ENCODE results near the gene NRL. TPM values are rescaled to one million over a fixed set of nuclear protein-coding genes. Genes with fewer than 3 reads are reported as not detected.

The NRL gene
- polyA plus RNA-seq, 5 donors = 1.0 to 2.3 (median 1.2) TPM

Other genes starting within 250 kb of the NRL start
- gene DHRS4, start 161.2 kb downstream of the NRL start, polyA plus RNA-seq (ENCODE audit: insufficient read depth in 1 of 5, insufficient read length in 5 of 5, low replicate concordance in 1 of 5) = 10 to 100 TPM; 34.0 to 45.4 (median 35.5) TPM
- 10 to 100 TPM; 27.3 to 32.3 (median 29.4) TPM for gene DHRS4L2, start 126.0 kb downstream of the NRL start, polyA plus RNA-seq (ENCODE audit: insufficient read depth in 1 of 5, insufficient read length in 5 of 5, low replicate concordance in 1 of 5)
- gene CARMIL3, start 62.9 kb downstream of the NRL start, polyA plus RNA-seq (ENCODE audit: insufficient read depth in 1 of 5, insufficient read length in 5 of 5, low replicate concordance in 1 of 5) = 1 to 10 TPM in 3 of 5 donors, under 1 TPM in 2; 0.72 to 1.7 (median 1.1) TPM
- not detected for gene CPNE6, start 43.4 kb downstream of the NRL start, polyA plus RNA-seq (ENCODE audit: insufficient read depth in 1 of 5, insufficient read length in 5 of 5, low replicate concordance in 1 of 5)
- gene PCK2, start 20.6 kb downstream of the NRL start, polyA plus RNA-seq (ENCODE audit: insufficient read depth in 1 of 5, insufficient read length in 5 of 5, low replicate concordance in 1 of 5) = 10 to 100 TPM; 13.3 to 17.8 (median 14.7) TPM
- gene DCAF11, start 172 bp downstream of the NRL start, polyA plus RNA-seq (ENCODE audit: insufficient read depth in 1 of 5, insufficient read length in 5 of 5, low replicate concordance in 1 of 5) = 10 to 100 TPM; 59.5 to 74.4 (median 65.9) TPM
- 1 to 10 TPM in 3 of 5 donors, under 1 TPM in 2; 0.60 to 9.4 (median 1.1) TPM for gene FITM1, start 15.7 kb upstream of the NRL start, polyA plus RNA-seq (ENCODE audit: insufficient read depth in 1 of 5, insufficient read length in 5 of 5, low replicate concordance in 1 of 5)
- gene PSME1, start 21.2 kb upstream of the NRL start, polyA plus RNA-seq (ENCODE audit: insufficient read depth in 1 of 5, insufficient read length in 5 of 5, low replicate concordance in 1 of 5) = 100 to 1,000 TPM; 190 to 234 (median 222) TPM
- 10 to 100 TPM; 12.6 to 25.8 (median 24.3) TPM for gene EMC9, start 26.6 kb upstream of the NRL start, polyA plus RNA-seq (ENCODE audit: insufficient read depth in 1 of 5, insufficient read length in 5 of 5, low replicate concordance in 1 of 5)
- 100 to 1,000 TPM; 159 to 175 (median 166) TPM for gene PSME2, start 31.7 kb upstream of the NRL start, polyA plus RNA-seq (ENCODE audit: insufficient read depth in 1 of 5, insufficient read length in 5 of 5, low replicate concordance in 1 of 5)
- 10 to 100 TPM; 42.8 to 60.2 (median 55.7) TPM for gene RNF31, start 32.5 kb upstream of the NRL start, polyA plus RNA-seq (ENCODE audit: insufficient read depth in 1 of 5, insufficient read length in 5 of 5, low replicate concordance in 1 of 5)
- 10 to 100 TPM; 49.8 to 68.6 (median 57.2) TPM for gene IRF9, start 46.3 kb upstream of the NRL start, polyA plus RNA-seq (ENCODE audit: insufficient read depth in 1 of 5, insufficient read length in 5 of 5, low replicate concordance in 1 of 5)
- gene REC8, start 57.1 kb upstream of the NRL start, polyA plus RNA-seq (ENCODE audit: insufficient read depth in 1 of 5, insufficient read length in 5 of 5, low replicate concordance in 1 of 5) = 10 to 100 TPM; 36.6 to 67.1 (median 48.2) TPM
- 10 to 100 TPM; 20.2 to 37.0 (median 24.5) TPM for gene IPO4, start 73.9 kb upstream of the NRL start, polyA plus RNA-seq (ENCODE audit: insufficient read depth in 1 of 5, insufficient read length in 5 of 5, low replicate concordance in 1 of 5)
- 10 to 100 TPM; 24.6 to 44.1 (median 33.8) TPM for gene TM9SF1, start 80.5 kb upstream of the NRL start, polyA plus RNA-seq (ENCODE audit: insufficient read depth in 1 of 5, insufficient read length in 5 of 5, low replicate concordance in 1 of 5)
- 10 to 100 TPM in 3 of 5 donors, 1 to 10 TPM in 2; 9.5 to 12.2 (median 11.9) TPM for gene TSSK4, start 90.7 kb upstream of the NRL start, polyA plus RNA-seq (ENCODE audit: insufficient read depth in 1 of 5, insufficient read length in 5 of 5, low replicate concordance in 1 of 5)
- 10 to 100 TPM; 53.9 to 67.6 (median 62.3) TPM for gene CHMP4A, start 98.5 kb upstream of the NRL start, polyA plus RNA-seq (ENCODE audit: insufficient read depth in 1 of 5, insufficient read length in 5 of 5, low replicate concordance in 1 of 5)
- gene MDP1, start 101.1 kb upstream of the NRL start, polyA plus RNA-seq (ENCODE audit: insufficient read depth in 1 of 5, insufficient read length in 5 of 5, low replicate concordance in 1 of 5) = 10 to 100 TPM; 11.8 to 17.2 (median 13.5) TPM
- 100 to 1,000 TPM; 209 to 239 (median 224) TPM for gene NEDD8, start 117.4 kb upstream of the NRL start, polyA plus RNA-seq (ENCODE audit: insufficient read depth in 1 of 5, insufficient read length in 5 of 5, low replicate concordance in 1 of 5)
- gene GMPR2, start 118.0 kb upstream of the NRL start, polyA plus RNA-seq (ENCODE audit: insufficient read depth in 1 of 5, insufficient read length in 5 of 5, low replicate concordance in 1 of 5) = 100 to 1,000 TPM in 4 of 5 donors, 10 to 100 TPM in 1; 92.7 to 120 (median 114) TPM
- 10 to 100 TPM; 53.7 to 62.0 (median 60.9) TPM for gene TINF2, start 127.7 kb upstream of the NRL start, polyA plus RNA-seq (ENCODE audit: insufficient read depth in 1 of 5, insufficient read length in 5 of 5, low replicate concordance in 1 of 5)
- 1 to 10 TPM; 2.0 to 4.7 (median 3.5) TPM for gene TGM1, start 148.2 kb upstream of the NRL start, polyA plus RNA-seq (ENCODE audit: insufficient read depth in 1 of 5, insufficient read length in 5 of 5, low replicate concordance in 1 of 5)
- 10 to 100 TPM; 19.6 to 28.6 (median 24.9) TPM for gene RABGGTA, start 156.6 kb upstream of the NRL start, polyA plus RNA-seq (ENCODE audit: insufficient read depth in 1 of 5, insufficient read length in 5 of 5, low replicate concordance in 1 of 5)
- gene DHRS1, start 184.8 kb upstream of the NRL start, polyA plus RNA-seq (ENCODE audit: insufficient read depth in 1 of 5, insufficient read length in 5 of 5, low replicate concordance in 1 of 5) = 10 to 100 TPM; 38.8 to 54.7 (median 43.2) TPM
- gene NOP9, start 184.9 kb upstream of the NRL start, polyA plus RNA-seq (ENCODE audit: insufficient read depth in 1 of 5, insufficient read length in 5 of 5, low replicate concordance in 1 of 5) = 10 to 100 TPM; 21.3 to 26.7 (median 24.3) TPM
- gene CIDEB, start 193.0 kb upstream of the NRL start, polyA plus RNA-seq (ENCODE audit: insufficient read depth in 1 of 5, insufficient read length in 5 of 5, low replicate concordance in 1 of 5) = 10 to 100 TPM in 4 of 5 donors, 1 to 10 TPM in 1; 9.6 to 16.6 (median 14.1) TPM
- gene LTB4R2, start 195.2 kb upstream of the NRL start, polyA plus RNA-seq (ENCODE audit: insufficient read depth in 1 of 5, insufficient read length in 5 of 5, low replicate concordance in 1 of 5) = 1 to 10 TPM; 3.4 to 5.2 (median 4.7) TPM
- gene LTB4R, start 196.6 kb upstream of the NRL start, polyA plus RNA-seq (ENCODE audit: insufficient read depth in 1 of 5, insufficient read length in 5 of 5, low replicate concordance in 1 of 5) = 1 to 10 TPM; 5.2 to 6.9 (median 6.2) TPM
- gene ADCY4, start 220.1 kb upstream of the NRL start, polyA plus RNA-seq (ENCODE audit: insufficient read depth in 1 of 5, insufficient read length in 5 of 5, low replicate concordance in 1 of 5) = 10 to 100 TPM; 26.9 to 37.3 (median 33.8) TPM
- gene RIPK3, start 225.0 kb upstream of the NRL start, polyA plus RNA-seq (ENCODE audit: insufficient read depth in 1 of 5, insufficient read length in 5 of 5, low replicate concordance in 1 of 5) = 1 to 10 TPM; 2.1 to 3.6 (median 2.8) TPM